HepG2 (cell line): ENCODE data around the gene MED23. TPM values are rescaled to one million over a fixed set of nuclear protein-coding genes. Genes with fewer than 3 reads are reported as not detected.

Source experiments
- ATAC-seq: fragments of 200-7000 bp; cut with Tn5 transposase; 3 replicates; pipeline ENCODE4 v1.9.1; 2020; ENCODE audit warnings: mild to moderate bottlenecking, moderate library complexity
- BruUV-seq: library from RNA; stranded (reverse); fragments of 400-500 nt; replicated peaks from 2 replicates; lab custom pipeline; 2021; lab: Mats Ljungman, UMichigan
- CTCF ChIA-PET: fragments of 300-600 bp; formaldehyde crosslinking; extraction: SDS; loops from one replicate; lab custom pipeline; 2021; ENCODE audit warnings: low total read pairs, inconsistent platforms, low intra/inter-chr PET ratio; lab: Yijun Ruan, JAX
- POLR2A ChIA-PET: fragments of 350-600 bp; sonication (Branson Sonifier 250); formaldehyde crosslinking; loops from one replicate; lab custom pipeline; 2020; ENCODE audit warnings: antibody characterized with exemption, inconsistent platforms; lab: Yijun Ruan, JAX
- DNase-seq: peaks from one replicate; pipeline ENCODE4 v3.0.0-alpha.2; 2015; ENCODE audit warnings: low spot score
- FAIRE-seq: peaks from 3 replicates; lab custom pipeline; 2011; peaks lifted over from hg19 to GRCh38; lab: Jason Lieb, UNC
- H2AFZ ChIP-seq: one replicate; pipeline ENCODE4 v1.6.1; 2011; ENCODE audit warnings: low read length, inconsistent platforms
- H3K27ac ChIP-seq: fragments of 300-600 bp; 3 replicates; pipeline ENCODE4 v1.8.0; 2011; ENCODE audit warnings: mixed run types, mild to moderate bottlenecking, mixed read lengths, low read length, inconsistent platforms; ENCODE audit not compliant: insufficient read depth; ENCODE audit errors: extremely low read length
- H3K27me3 ChIP-seq, 2 experiments: fragments of 200-600 bp in 1 of 2; 2 replicates in 1 of 2; 3 replicates in 1 of 2; pipeline versions ENCODE4 v1.6.0 to v1.8.0; 2011; ENCODE audit warnings: low read length in 2 of 2, mild to moderate bottlenecking in 2 of 2, moderate library complexity in 2 of 2, inconsistent platforms in 1 of 2; ENCODE audit not compliant: insufficient read depth in 2 of 2, control insufficient read depth in 1 of 2
- H3K36me3 ChIP-seq, 2 experiments: fragments of 200-600 bp in 1 of 2; replicated peaks in 1 of 2; 2 replicates in 1 of 2; 3 replicates in 1 of 2; pipeline versions ENCODE4 v1.5.1 to v1.8.0; 2011; ENCODE audit warnings: low read length in 2 of 2, inconsistent platforms in 1 of 2; ENCODE audit not compliant: insufficient read depth in 2 of 2, control insufficient read depth in 1 of 2
- H3K4me1 ChIP-seq: 2 replicates; pipeline ENCODE4 v1.5.1; 2012; ENCODE audit warnings: low read length, inconsistent platforms; ENCODE audit not compliant: insufficient read depth
- H3K4me2 ChIP-seq: 2 replicates; pipeline ENCODE4 v1.6.0; 2011; ENCODE audit warnings: low read depth, low read length, inconsistent platforms
- H3K4me3 ChIP-seq, 3 experiments: fragments of 200-600 bp in 1 of 3; sonication (generic), shearing (Covaris generic) in 1 of 3; replicated peaks in 1 of 3; 2 replicates each; pipeline ENCODE4 v1.5.1; 2011 to 2016; ENCODE audit warnings: low read length in 3 of 3, inconsistent platforms in 2 of 3, low read depth in 2 of 3, mild to moderate bottlenecking in 2 of 3, control low read depth in 1 of 3, mixed read lengths in 1 of 3; ENCODE audit not compliant: insufficient read depth in 1 of 3
- H3K79me2 ChIP-seq: one replicate; pipeline ENCODE4 v1.6.1; 2011; ENCODE audit warnings: low read length, inconsistent platforms; ENCODE audit not compliant: insufficient read depth
- H3K9ac ChIP-seq: 2 replicates; pipeline ENCODE4 v1.6.0; 2011; ENCODE audit warnings: mild to moderate bottlenecking, low read depth, low read length, inconsistent platforms; ENCODE audit not compliant: insufficient read depth
- H3K9me3 ChIP-seq: 2 replicates; pipeline ENCODE4 v1.5.1; 2012; ENCODE audit warnings: mild to moderate bottlenecking, low read length
- H4K20me1 ChIP-seq: 2 replicates; pipeline ENCODE4 v1.6.0; 2011; ENCODE audit warnings: inconsistent platforms, mild to moderate bottlenecking, low read length, moderate library complexity; ENCODE audit not compliant: insufficient read depth
- AKNA ChIP-seq: sonication (generic); formaldehyde crosslinking; IDR thresholded peaks from 2 replicates; pipeline ENCODE4 v1.4.0; 2020; ENCODE audit warnings: missing genetic modification reagents, borderline replicate concordance
- ARNT ChIP-seq: fragments of 450-650 bp; IDR thresholded peaks from 2 replicates; pipeline ENCODE4 v1.6.1; 2017
- ARNTL ChIP-seq: sonication (generic); formaldehyde crosslinking; IDR thresholded peaks from 2 replicates; pipeline ENCODE4 v1.4.0; 2020; ENCODE audit warnings: mild to moderate bottlenecking, missing genetic modification reagents
- DMTF1 ChIP-seq: sonication (generic); formaldehyde crosslinking; IDR thresholded peaks from 2 replicates; pipeline ENCODE4 v1.4.0; 2020; ENCODE audit warnings: mild to moderate bottlenecking, missing genetic modification reagents
- FOXA1 ChIP-seq, 2 experiments: fragments of 450-650 bp in 1 of 2; sonication (generic) in 1 of 2; formaldehyde crosslinking in 1 of 2; IDR thresholded peaks; 2 replicates each; pipeline versions ENCODE4 v1.4.0 to v1.6.1; 2016 to 2020; ENCODE audit warnings: missing genetic modification reagents in 1 of 2
- HIC2 ChIP-seq: sonication (generic); formaldehyde crosslinking; IDR thresholded peaks from 2 replicates; pipeline ENCODE4 v1.9.0; 2022; ENCODE audit warnings: low read depth, missing genetic modification reagents
- MTF1 ChIP-seq: sonication (generic); formaldehyde crosslinking; IDR thresholded peaks from 2 replicates; pipeline ENCODE4 v1.5.0; 2020; ENCODE audit warnings: missing genetic modification reagents
- MXD4 ChIP-seq: IDR thresholded peaks from 2 replicates; pipeline ENCODE4 v1.6.1; 2016; ENCODE audit warnings: mild to moderate bottlenecking, missing biosample characterization, missing genetic modification reagents
- NR2F2 ChIP-seq: IDR thresholded peaks from 2 replicates; pipeline ENCODE4 v1.6.1; 2012; ENCODE audit warnings: low read depth, inconsistent platforms, borderline replicate concordance
- THAP8 ChIP-seq: sonication (generic); formaldehyde crosslinking; IDR thresholded peaks from 2 replicates; pipeline ENCODE4 v1.5.1; 2020; ENCODE audit warnings: missing genetic modification reagents, mild to moderate bottlenecking, borderline replicate concordance
- UBTF ChIP-seq: sonication (generic); formaldehyde crosslinking; IDR thresholded peaks from 2 replicates; pipeline ENCODE4 v1.4.0; 2020; ENCODE audit warnings: mild to moderate bottlenecking, missing genetic modification reagents
- ZNF766 ChIP-seq: sonication (generic); formaldehyde crosslinking; IDR thresholded peaks from 2 replicates; pipeline ENCODE4 v1.5.0; 2020; ENCODE audit warnings: missing genetic modification reagents, borderline replicate concordance
- ZNF777 ChIP-seq: sonication (generic); formaldehyde crosslinking; IDR thresholded peaks from 2 replicates; pipeline ENCODE4 v1.4.0; 2020; ENCODE audit warnings: missing genetic modification reagents
- WGBS: methylation state at CpG from one replicate; pipeline ENCODE4 v1.1.6; 2017; ENCODE audit warnings: low lambda C conversion rate; 5-methylcytosine and 5-hydroxymethylcytosine counted together
- in situ Hi-C: cut with HindIII; loops from 2 replicates; pipeline ENCODE4 v1.10.0; 2017; ENCODE audit warnings: low pct_unique_long_range_greater_than_20kb; ENCODE audit not compliant: extremely low pct_ligation_motif_present
- intact Hi-C: fragments of 100-400 bp; cut with micrococcal nuclease; formaldehyde crosslinking; loops from one replicate; pipeline ENCODE4 v1.10.0; 2022; ENCODE audit not compliant: unreplicated experiment
- polyA plus RNA-seq, 8 experiments: library from polyadenylated mRNA; depleted of rRNA in 3 of 8; stranded (reverse) in 7 of 8; unstranded in 1 of 8; fragments of >200 nt; fragmentation: Illumina TruSeq in 4 of 8; extraction: Trizol in 4 of 8; gene quantifications; 2 replicates each; pipeline versions ENCODE4 v1.2.1 to v1.2.3, GENCODE V29; 2011 to 2016; ENCODE audit warnings: low read depth in 4 of 8, missing spikeins in 1 of 8, mixed read lengths in 1 of 8; ENCODE audit not compliant: insufficient read depth in 1 of 8
- total RNA-seq, 5 experiments: library from RNA; depleted of rRNA; stranded (reverse); fragments of >200 nt; fragmentation: Illumina TruSeq; extraction: Trizol; gene quantifications; 2 replicates each; pipeline ENCODE4 v1.2.3, GENCODE V29; 2016; ENCODE audit warnings: low read depth in 1 of 5

The MED23 gene
- total and polyA plus RNA-seq, 2 of the 13 experiments (the other 11 are each of a cell fraction or from before 2014, with no cell fraction given): 34.9 to 50.5 TPM

- in situ Hi-C loops: no loop called here
- POLR2A ChIA-PET: no interaction called here
- no peaks in the 10 kb centered on the region for H3K27me3 ChIP-seq
- TF ChIP-seq ZNF777 (no peak), UBTF (CRISPR knock-in tag) (no peak), MTF1 (CRISPR knock-in tag) (no peak), THAP8 (CRISPR knock-in tag) (no peak), ZNF766 (CRISPR knock-in tag) (no peak), AKNA (no peak), ARNT (no peak), NR2F2 (no peak), ARNTL (CRISPR knock-in tag) (no peak), DMTF1 (CRISPR knock-in tag) (no peak), HIC2 (CRISPR knock-in tag) (no peak), MXD4 (CRISPR knock-in tag) (no peak), FOXA1 (IDR thresholded peaks at IDR 0.05) (no peak), FOXA1 (CRISPR knock-in tag; IDR thresholded peaks at IDR 0.05) (no peak)
Observed at GRCh38 chr6:131545317-131545716, 82.7 kb downstream of the MED23 start.

More at GRCh38 chr6:131545317-131545716, 82.7 kb downstream of the MED23 start:
- DNase-seq (no peak), ATAC-seq (no peak), FAIRE-seq (no peak)
- no TSS peak for BruUV-seq
- Histone ChIP-seq H3K4me3 (no peak overlapping the region), H3K79me2 (no peaks in the 10 kb centered on the region), H3K4me2 (no peak overlapping the region), H3K4me1 (no peaks in the 10 kb centered on the region), H4K20me1 (no peaks in the 10 kb centered on the region), H3K9ac (no peak overlapping the region), H3K9me3 (no peaks in the 10 kb centered on the region), H2AFZ (no peak overlapping the region), H3K36me3 (no peaks in the 10 kb centered on the region), H3K27ac (no peak overlapping the region)
- CTCF ChIA-PET: no interaction called here
- 49% methylated on average over 2 of the region's 2 CpGs for WGBS
- intact Hi-C loops: no loop called here
